Measurements from ENCODE around the gene ERBB4. TPM values are rescaled to one million over a fixed set of nuclear protein-coding genes. Genes with fewer than 3 reads are reported as not detected.

The ERBB4 gene
- total RNA-seq, 1 experiment from 2014 or later, result 0.04 TPM

- no peak overlapping the region for H3T11ph ChIP-seq (ENCODE audit: low read length)
- no peak for DNase-seq
- H3K27me3 ChIP-seq (ENCODE audit: insufficient read depth, low read length), result no peaks in the 10 kb centered on the region
- Mint-ChIP-seq H3K9me3 (no peaks in the 10 kb centered on the region), H3K4me3 (no peak overlapping the region), H3K27me3 (ENCODE audit: low read depth) (no peaks in the 10 kb centered on the region), H3K4me1 (peaks cover 5% of the 10 kb centered on the region in 2 experiments), H3K27ac (no peak overlapping the region), H3K36me3 (ENCODE audit: insufficient read depth in 1 of 3, low read depth in 3 of 3) (no peaks in the 10 kb centered on the region)
- no peak overlapping the region for H4K5ac ChIP-seq (ENCODE audit: insufficient read length, low read depth, low read length)
- no peaks in the 10 kb centered on the region for H4K20me1 ChIP-seq (ENCODE audit: control insufficient read depth, insufficient read depth, insufficient read length)
- no peaks in the 10 kb centered on the region for H3K23me2 ChIP-seq (ENCODE audit: insufficient read length, low read depth, low read length, poor library complexity, severe bottlenecking)
- no peak overlapping the region for H2AK5ac ChIP-seq (ENCODE audit: insufficient read length, low read length)
- no peak overlapping the region for H2BK12ac ChIP-seq (ENCODE audit: insufficient read length, low read depth, low read length)
- no peak overlapping the region for H2AFZ ChIP-seq (ENCODE audit: low read length)
- no peak overlapping the region for H3K56ac ChIP-seq (ENCODE audit: insufficient read length, low read depth, low read length)
- H3K27ac ChIP-seq (ENCODE audit: insufficient read length, low read depth, low read length), result no peak overlapping the region
- H3K18ac ChIP-seq (ENCODE audit: insufficient read length, low read depth, low read length), result no peak overlapping the region
- no peaks in the 10 kb centered on the region for H3K79me1 ChIP-seq (ENCODE audit: insufficient read depth, low read depth, low read length, poor library complexity, severe bottlenecking)
- H3K9ac ChIP-seq (ENCODE audit: extremely low read depth, insufficient read length, low read length), result no peak overlapping the region
- no CpG with 5 or more reads among the region's 4 CpGs for WGBS (ENCODE audit: extremely low coverage, insufficient read length, low lambda C conversion rate)
- H3K4ac ChIP-seq (ENCODE audit: low read depth, low read length), result no peak overlapping the region
- H4K8ac ChIP-seq (replicated peaks; ENCODE audit: insufficient read length, low read depth, low read length), result no peak overlapping the region
- H3K9me3 ChIP-seq (ENCODE audit: control insufficient read depth, low read depth, low read length), result no peaks in the 10 kb centered on the region
- H3K4me1 ChIP-seq (ENCODE audit: insufficient read depth, low read length), result peaks cover 5% of the 10 kb centered on the region; the same call in 1 of the 2 replicates
- no peak overlapping the region for H3K4me2 ChIP-seq (ENCODE audit: insufficient read depth, insufficient read length, low read length)
- no peaks in the 10 kb centered on the region for H3K79me2 ChIP-seq (ENCODE audit: insufficient read depth, low read length)
- no peak overlapping the region for H3K23ac ChIP-seq (ENCODE audit: insufficient read length, low read depth, low read length)
- no peak overlapping the region for H2BK20ac ChIP-seq (ENCODE audit: low read depth, low read length, poor library complexity, severe bottlenecking)
- H4K91ac ChIP-seq (ENCODE audit: insufficient read length, low read depth, low read length), result no peak overlapping the region
- H3K14ac ChIP-seq (ENCODE audit: insufficient read depth, low read length), result no peak overlapping the region
- no peak overlapping the region for H2BK15ac ChIP-seq (ENCODE audit: low read depth, low read length)
- no peak overlapping the region for H2BK5ac ChIP-seq (ENCODE audit: insufficient read length, low read length)
- no peak for TF ChIP-seq CTCF (conservative IDR thresholded peaks at IDR 0.05)
- no peak overlapping the region for H2BK120ac ChIP-seq (ENCODE audit: low read depth, low read length, poor library complexity, severe bottlenecking)
Measured at GRCh38 chr2:211833582-211834279, 704.9 kb downstream of the ERBB4 start.

All from H9 (cell line).